Uterus (tissue), 4 donors: ENCODE data around the gene TMEM191B. TPM values are rescaled to one million over a fixed set of nuclear protein-coding genes. Genes with fewer than 3 reads are reported as not detected.
A peak's percentile ranks its signal among the peaks of the same experiment; 100 is the strongest.
"Not testable (repeated sequence)": the region's sequence is repeated elsewhere in the genome, so short reads cannot be mapped to it uniquely, and the experiment has no call there.

Source experiments
- DNase-seq, 2 donors: peaks; one replicate each; pipeline ENCODE4 v3.0.0-alpha.2; 2019 to 2020
- H3K27ac ChIP-seq, 2 donors: fragments of 200-600 bp; sonication (generic); 1 replicate in 1 of 2; 2 replicates in 1 of 2; pipeline ENCODE4 v1.5.1; 2016 to 2018
- H3K27me3 ChIP-seq, 2 donors: fragments of 200-600 bp; sonication (generic); one replicate each; pipeline ENCODE4 v1.5.1; 2018 to 2019; ENCODE audit warnings: control low read depth in 1 of 2
- H3K36me3 ChIP-seq, 2 donors: fragments of 200-600 bp; sonication (generic); one replicate each; pipeline ENCODE4 v1.5.1; 2019; ENCODE audit warnings: control low read depth in 1 of 2
- H3K4me1 ChIP-seq, 2 donors: fragments of 200-600 bp; sonication (generic); one replicate each; pipeline ENCODE4 v1.5.1; 2018 to 2019; ENCODE audit warnings: control low read depth in 1 of 2
- H3K4me3 ChIP-seq, 2 donors: fragments of 200-600 bp; sonication (generic); 1 replicate in 1 of 2; 2 replicates in 1 of 2; pipeline ENCODE4 v1.5.1; 2018 to 2019; ENCODE audit warnings: mild to moderate bottlenecking in 1 of 2
- H3K9me3 ChIP-seq, 2 donors: fragments of 200-600 bp; sonication (generic); one replicate each; pipeline ENCODE4 v1.5.1; 2019; ENCODE audit warnings: control low read depth in 1 of 2
- intact Hi-C: fragments of 100-400 bp; cut with DNase I; formaldehyde crosslinking; loops from one replicate; pipeline ENCODE4 v1.15.1; 2023; ENCODE audit warnings: low total_unique reads
- total RNA-seq, 4 donors: library from RNA; depleted of rRNA in 3 of 4; stranded (reverse); fragments of >200 nt in 3 of 4; gene quantifications; one replicate each; pipeline versions ENCODE4 v1.1.0 to v1.2.4, GENCODE V29; 2014 to 2023
- donor health status: DM: yes; HTN: yes; CAD: no.

The TMEM191B gene
- 1 to 10 TPM in 1 of 4 donors, not detected in 3; 2.6 TPM for total RNA-seq

DNA sequence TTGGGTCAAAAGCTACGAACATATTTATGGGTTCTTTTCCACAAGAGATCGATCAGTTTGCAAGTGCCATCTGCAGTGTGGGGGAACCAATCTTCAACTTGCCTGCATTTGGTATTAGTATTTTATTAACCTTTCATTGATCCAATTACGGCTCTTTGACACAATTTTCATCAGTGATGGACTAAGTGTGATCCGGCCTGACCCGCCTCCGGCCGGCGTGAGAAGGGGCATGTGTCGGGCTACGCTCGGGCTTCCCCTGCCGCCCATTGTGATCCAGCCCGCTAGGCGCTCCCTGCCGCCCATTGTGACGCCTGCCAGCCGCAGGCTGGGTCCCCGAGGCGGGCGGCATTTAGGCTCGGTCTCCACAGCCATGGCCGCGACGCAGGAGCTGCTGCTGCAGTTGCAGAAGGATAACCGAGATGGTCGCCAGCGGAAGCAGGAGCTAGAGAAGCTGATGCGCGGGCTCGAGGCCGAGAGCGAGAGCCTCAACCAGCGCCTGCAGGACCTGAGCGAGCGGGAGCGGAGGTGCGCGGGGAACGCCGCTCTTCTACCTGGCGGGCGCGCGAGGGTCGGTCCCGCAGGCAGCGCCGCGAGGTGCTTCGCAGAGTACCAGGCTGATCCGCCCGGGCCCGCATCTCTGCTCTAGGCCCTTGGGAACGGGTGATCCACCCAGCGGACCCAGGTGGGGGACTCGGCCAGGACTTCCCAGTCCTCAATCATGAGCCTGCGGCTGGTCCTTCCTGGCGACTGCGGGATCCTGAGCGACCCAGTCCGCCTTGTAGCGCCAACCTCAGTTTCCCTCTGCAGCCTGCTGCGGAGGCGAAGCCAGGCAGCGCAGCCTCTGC, at the start of gene TMEM191B:
Gene TMEM191B, plus strand, starts transcription at position 51 of the 845 bp plus-strand sequence. Its CDS starts 179 bp downstream, at position 230.
- H3K27ac ChIP-seq, intact Hi-C loops, H3K27me3 ChIP-seq, H3K4me3 ChIP-seq, H3K36me3 ChIP-seq, H3K4me1 ChIP-seq, DNase-seq, H3K9me3 ChIP-seq: not testable (repeated sequence)

DNA sequence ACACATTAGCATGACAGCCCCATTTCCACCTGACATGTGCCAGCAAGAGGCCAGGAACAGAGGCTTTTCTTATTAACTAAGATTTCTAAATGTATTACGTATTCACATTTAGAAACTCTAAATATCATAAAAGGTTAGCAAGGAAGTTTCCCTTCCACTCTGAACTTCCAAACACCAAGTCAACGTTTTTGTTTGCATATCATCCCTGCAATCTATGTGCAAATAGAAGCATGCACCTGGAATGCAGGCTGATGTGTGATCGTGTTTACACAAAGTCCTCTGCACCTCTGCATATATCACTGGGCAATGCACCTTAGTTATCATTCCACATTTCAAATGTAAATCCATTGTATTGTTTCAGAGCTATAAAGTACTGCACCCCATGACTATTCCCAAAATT, 31.4 kb upstream of the TMEM191B start:
- intact Hi-C loops, H3K36me3 ChIP-seq, DNase-seq: not testable (repeated sequence)

DNA sequence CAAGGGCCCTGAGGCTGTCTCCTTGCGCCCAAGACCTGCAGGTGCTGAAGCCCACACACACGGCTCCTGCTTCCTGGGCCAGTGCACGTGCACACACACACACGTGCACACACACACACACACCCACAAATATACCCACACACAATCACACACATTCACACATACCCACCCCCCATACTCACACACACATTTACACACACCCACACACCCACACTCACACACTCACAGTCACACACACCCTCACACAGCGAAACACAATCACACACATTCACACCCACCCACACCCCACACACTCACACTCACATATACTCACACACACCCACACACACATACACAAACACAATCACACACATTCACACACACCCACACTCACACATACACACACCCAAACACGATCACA, 16.3 kb upstream of the TMEM191B start:
- DNase-seq, H3K36me3 ChIP-seq, H3K4me1 ChIP-seq, intact Hi-C loops, H3K27ac ChIP-seq, H3K27me3 ChIP-seq, H3K9me3 ChIP-seq, H3K4me3 ChIP-seq: not testable (repeated sequence)

More for the DNA sequence above, 31.4 kb upstream of the TMEM191B start:
- not testable (repeated sequence) for H3K27me3 ChIP-seq, H3K27ac ChIP-seq, H3K4me1 ChIP-seq, H3K4me3 ChIP-seq, H3K9me3 ChIP-seq

DNA sequence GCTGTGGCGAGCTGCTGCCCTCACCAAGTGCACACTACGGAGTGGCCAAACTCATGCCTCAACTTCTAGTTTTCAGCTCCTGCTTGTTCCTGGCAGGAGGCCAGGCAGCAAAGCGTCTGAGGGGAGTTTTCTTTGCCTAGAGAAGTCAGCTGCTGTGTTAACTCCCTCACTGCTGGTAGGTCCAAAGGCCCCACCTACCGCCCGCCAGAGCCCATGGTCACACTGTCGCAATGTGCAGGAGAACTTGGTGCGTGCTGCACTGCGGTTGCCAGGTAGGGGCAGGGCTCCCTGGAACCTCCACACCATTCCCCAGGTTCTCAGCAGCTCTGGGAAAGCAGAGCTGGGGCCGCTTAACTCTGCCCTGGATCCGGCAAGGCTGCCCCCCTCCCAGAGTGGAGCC, 15.2 kb upstream of the TMEM191B start:
- DNase-seq, intact Hi-C loops, H3K9me3 ChIP-seq, H3K27me3 ChIP-seq, H3K27ac ChIP-seq, H3K4me1 ChIP-seq, H3K4me3 ChIP-seq, H3K36me3 ChIP-seq: not testable (repeated sequence)

DNA sequence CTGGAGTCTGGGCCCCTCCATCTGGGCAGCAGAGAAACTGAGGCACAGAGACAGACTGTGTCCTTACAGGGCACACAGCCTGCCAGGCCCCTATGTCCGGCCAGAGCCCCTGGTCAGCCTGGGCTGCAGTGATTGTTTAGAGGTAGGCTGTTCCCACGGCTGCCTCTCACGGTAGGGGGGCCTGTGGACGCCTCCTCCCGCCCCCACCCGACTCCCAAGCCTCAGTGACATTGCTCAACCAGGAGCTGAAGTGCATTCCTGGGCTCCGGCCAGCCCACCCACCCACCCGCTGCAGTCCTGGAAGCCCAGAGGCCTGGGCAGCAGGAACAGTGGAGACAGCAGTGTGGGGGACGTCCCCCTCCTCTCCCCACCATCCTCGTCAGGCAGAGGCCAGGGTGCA, 14.1 kb upstream of the TMEM191B start:
- intact Hi-C loops, H3K9me3 ChIP-seq, H3K36me3 ChIP-seq: not testable (repeated sequence)

DNA sequence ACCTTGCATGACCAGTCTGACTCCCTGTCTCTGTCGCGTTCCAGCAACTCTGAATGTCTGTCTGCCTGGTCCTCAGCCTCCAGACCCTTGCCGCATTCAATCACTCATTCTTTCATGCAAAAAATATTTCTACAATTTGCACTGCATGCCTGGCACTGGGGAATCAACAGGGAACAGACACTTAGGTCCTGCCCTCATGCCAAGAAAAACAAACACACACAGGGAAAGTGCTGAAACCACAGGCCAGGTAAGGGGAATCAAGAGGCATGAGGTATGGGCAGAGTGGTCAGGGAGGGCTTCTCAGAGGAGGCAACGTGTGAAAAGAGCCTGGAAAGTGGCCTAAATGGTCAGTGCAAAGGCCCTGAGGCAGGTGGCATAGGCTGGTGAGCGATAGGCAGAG, 9.5 kb upstream of the TMEM191B start, which contains the start of gene GGTLC3:
Gene GGTLC3, minus strand, starts transcription at position 101 of the 400 bp plus-strand sequence. CDS start 264 bp downstream, outside the sequence.
- H3K36me3 ChIP-seq, intact Hi-C loops, H3K27me3 ChIP-seq, DNase-seq, H3K4me1 ChIP-seq, H3K9me3 ChIP-seq, H3K27ac ChIP-seq, H3K4me3 ChIP-seq: not testable (repeated sequence)

More for the DNA sequence above, 14.1 kb upstream of the TMEM191B start:
- not testable (repeated sequence) for H3K4me3 ChIP-seq, H3K27me3 ChIP-seq, H3K27ac ChIP-seq, DNase-seq, H3K4me1 ChIP-seq

DNA sequence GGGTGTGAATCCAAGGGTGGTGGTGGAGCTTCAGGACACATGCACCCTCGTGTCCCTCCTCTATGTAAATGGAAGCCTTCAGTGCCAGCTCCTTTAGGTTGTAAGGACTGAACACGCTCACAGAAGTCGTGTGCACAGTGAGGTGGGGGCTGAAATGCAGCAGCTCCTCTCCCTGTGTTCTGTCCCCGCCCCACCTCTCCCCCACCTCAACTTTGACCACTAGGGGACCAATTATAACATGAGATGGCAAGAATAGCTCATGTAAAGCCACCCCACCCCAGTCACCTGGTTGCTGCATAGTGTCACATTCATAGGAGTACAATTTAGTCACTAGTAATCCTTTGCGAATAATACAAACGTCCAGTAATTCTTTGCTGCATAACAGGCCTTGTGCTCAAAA, 4.8 kb upstream of the TMEM191B start:
- H3K9me3 ChIP-seq, H3K36me3 ChIP-seq, intact Hi-C loops, DNase-seq, H3K27ac ChIP-seq, H3K27me3 ChIP-seq, H3K4me3 ChIP-seq, H3K4me1 ChIP-seq: not testable (repeated sequence)

DNA sequence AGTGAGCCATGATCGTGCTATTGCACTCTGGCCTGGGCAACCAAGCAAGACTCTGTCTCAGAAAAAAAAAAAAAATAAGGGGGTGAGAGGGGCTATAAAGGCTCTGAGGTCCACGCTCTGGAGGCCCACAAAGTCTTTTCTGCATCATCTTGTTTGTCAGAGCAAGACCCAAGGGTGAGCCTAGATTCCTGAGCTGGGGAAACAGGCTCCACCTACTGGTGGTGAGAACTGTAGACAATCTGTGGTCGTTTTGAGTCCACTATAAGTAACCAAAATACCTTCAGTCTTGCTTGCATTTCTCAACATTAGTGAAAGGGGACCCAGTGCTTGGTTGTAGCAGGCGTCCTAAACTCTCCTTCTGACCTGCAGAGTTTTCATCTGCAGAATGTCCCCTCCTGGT, 4.3 kb upstream of the TMEM191B start:
- H3K36me3 ChIP-seq, H3K4me1 ChIP-seq, intact Hi-C loops, H3K4me3 ChIP-seq, H3K9me3 ChIP-seq, H3K27me3 ChIP-seq, DNase-seq, H3K27ac ChIP-seq: not testable (repeated sequence)

DNA sequence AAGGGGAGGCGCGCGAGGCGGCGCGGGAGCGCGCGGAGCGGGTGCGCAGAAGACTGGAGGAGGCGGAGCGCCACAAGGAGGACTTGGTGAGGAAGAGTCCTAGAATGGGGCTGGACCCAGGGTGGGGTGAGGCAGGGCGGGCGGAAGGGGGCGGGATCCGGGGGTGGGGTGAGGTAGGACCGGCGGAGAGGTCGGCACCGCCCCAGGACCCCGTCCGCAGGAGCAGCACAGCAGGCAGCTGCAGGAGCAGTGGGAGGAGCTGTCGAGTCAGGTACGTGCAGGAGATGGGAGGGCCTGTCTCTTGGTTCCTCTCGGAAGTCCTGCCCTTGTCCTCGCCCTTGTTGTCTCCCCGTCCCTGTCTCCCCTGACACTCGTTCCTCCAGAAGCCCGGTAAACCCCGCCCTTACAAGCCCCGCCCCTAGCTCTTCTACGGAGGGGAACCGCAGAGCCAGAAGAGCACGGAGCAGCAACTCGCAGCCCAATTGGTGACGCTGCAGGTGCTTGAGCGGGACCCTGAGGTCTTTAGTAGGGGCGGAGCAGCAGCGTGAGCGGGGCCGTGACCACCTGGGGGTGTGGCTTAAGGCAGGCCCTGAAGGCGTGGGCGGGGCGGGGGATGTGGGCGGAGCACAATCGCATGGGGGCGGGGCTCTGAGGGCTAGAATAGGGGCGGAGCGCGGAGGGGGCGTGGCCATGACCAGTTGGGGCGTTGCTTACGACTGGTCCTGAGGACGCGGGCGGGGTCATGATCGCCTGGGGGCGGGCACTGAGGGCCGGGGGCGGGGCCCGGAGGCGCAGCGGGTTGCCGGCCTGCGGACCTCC, 1.2 kb downstream of the TMEM191B start:
- H3K4me3 ChIP-seq, intact Hi-C loops, H3K27me3 ChIP-seq, H3K36me3 ChIP-seq, H3K4me1 ChIP-seq, H3K9me3 ChIP-seq, H3K27ac ChIP-seq: not testable (repeated sequence)
- peak; percentile 76 to 82 for DNase-seq

DNA sequence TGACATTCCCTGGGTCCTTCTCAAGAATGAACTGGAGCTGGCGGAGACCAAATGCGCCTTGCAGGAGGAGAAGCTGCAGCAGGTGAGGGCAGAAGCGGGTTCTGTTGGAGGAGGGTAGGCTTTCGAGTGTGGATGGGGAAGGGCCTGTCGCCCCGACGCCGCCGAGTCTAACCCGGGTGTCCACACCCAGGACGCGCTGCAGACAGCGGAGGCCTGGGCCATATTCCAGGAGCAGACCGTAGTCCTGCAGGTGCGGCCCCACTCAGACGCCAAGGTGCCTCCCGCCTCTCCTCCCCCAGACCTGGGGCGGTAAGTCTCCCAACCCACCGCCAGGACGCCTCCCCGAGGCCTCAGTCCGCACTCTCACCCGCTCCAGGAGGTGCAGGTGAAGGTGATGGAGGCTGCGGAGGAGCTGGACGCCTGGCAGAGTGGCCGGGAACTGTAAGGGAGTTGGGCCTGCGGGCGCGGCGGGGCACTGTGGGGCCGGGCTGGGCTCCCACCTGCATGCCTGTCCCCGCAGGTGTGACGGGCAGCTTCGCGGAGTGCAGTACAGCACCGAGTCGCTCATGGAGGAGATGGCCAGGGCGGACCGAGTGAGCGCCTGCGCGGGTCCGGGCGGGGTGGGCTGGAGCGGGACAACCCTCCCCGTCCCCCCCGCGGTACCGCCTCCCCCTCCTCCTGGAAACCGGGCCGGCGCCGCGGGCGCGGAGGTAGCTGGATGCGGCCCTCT, 2.0 kb downstream of the TMEM191B start:
- not testable (repeated sequence) for DNase-seq

DNA sequence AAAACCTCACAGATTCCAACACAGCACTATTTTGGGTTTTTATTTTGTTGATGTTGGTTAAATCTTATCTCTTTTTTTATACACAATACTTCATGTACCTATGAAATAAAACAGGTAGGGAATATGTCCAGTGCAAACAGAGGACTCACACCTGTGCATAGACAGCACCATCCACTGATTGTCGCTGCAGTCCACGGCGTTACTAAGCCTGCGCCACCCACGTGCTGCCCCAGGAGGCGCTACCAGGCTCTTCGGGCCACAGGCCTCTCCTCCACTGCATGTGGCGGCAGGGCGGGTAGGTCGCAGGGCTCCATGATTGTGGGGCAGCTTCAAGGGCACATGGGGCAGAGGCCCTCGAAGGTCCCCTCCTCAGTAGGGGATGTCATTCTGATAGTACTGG, 6.0 kb downstream of the TMEM191B start:
- intact Hi-C loops, H3K27me3 ChIP-seq, H3K36me3 ChIP-seq, H3K27ac ChIP-seq, H3K4me1 ChIP-seq, DNase-seq, H3K4me3 ChIP-seq, H3K9me3 ChIP-seq: not testable (repeated sequence)

More for the DNA sequence above, 2.0 kb downstream of the TMEM191B start:
- intact Hi-C loops, H3K27ac ChIP-seq, H3K36me3 ChIP-seq, H3K27me3 ChIP-seq, H3K9me3 ChIP-seq, H3K4me3 ChIP-seq, H3K4me1 ChIP-seq: not testable (repeated sequence)

DNA sequence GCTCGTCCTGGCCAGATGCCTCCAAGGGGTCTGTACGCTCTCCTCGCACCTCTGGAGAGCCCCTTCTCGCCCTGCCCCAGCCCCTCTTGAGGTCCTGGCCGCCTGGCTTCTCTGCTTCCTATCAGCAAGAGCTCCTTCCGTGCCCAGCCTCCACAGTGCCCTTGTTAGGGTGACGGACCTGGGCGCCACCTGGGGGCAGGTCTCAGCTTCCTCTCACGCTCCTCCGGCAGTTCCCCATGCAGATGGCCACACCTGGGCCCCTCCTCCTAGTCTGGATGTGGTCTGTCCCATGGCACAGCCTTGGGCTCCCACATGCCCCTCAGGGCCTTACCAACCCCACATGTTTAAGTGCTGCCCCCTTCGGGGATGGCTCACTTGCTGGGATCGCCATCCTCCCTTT, 6.7 kb downstream of the TMEM191B start:
- H3K27me3 ChIP-seq, H3K4me3 ChIP-seq, H3K9me3 ChIP-seq, DNase-seq, intact Hi-C loops, H3K36me3 ChIP-seq, H3K4me1 ChIP-seq, H3K27ac ChIP-seq: not testable (repeated sequence)

DNA sequence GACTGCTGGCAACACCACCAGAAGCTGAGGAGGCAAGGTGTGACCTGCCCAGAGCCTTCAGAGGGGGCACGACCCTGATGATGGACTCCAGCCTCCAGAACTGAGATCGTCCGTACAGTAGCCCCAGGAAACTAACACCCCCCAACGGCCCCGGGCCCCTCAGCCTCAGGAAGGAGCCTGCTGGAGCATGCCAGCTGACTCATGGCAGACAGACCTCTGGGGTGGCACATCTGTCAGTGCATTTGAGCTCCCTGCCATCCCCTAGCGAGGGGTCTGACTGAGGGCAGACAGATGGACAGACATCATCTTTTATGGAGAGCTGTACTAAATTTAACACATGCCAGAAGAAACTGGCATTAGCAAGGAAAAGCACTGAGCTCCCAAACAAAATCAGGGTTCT, 12.4 kb downstream of the TMEM191B start:
- H3K9me3 ChIP-seq, H3K27me3 ChIP-seq, H3K36me3 ChIP-seq, H3K4me3 ChIP-seq, H3K4me1 ChIP-seq, DNase-seq, intact Hi-C loops, H3K27ac ChIP-seq: not testable (repeated sequence)
